CD4-positive, alpha-beta T cell treated with Interleukin-12 subunit alpha and Interleukin-12 subunit beta, for 1 hour (primary cell): ENCODE results near the gene CHSY3.

ENCODE experiments used
- DNase-seq: peaks from one replicate; pipeline ENCODE4 v3.0.0-alpha.2; 2020

The CHSY3 gene

GRCh38 chr5:129951039-129951438 lies 46.8 kb downstream of the CHSY3 start:
- no peak for DNase-seq

DNA sequence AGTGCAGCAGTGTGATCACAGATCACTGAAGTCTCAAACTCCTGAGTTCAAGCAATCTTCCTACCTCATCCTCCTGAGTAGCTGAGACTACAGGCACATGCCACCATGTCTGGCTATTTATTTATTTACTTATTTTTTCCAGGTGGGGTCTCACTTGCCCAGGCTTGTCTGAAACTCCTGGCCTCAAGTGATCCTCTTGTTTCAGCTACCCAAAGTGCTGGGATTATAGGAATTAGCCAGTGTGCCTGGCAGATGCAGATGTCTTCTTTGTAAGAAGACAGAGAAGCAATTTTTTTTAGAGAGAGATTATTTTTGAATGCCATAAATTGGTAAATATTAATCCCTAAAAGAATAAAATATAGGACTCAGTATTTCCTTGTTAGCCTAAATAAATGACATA lies 54.3 kb downstream of the CHSY3 start:
- no peak for DNase-seq

- DNase-seq: no peak
Measured at GRCh38 chr5:129960831-129961230, 56.6 kb downstream of the CHSY3 start.

- DNase-seq: no peak
Measured at GRCh38 chr5:129962506-129962905, 58.2 kb downstream of the CHSY3 start.

GRCh38 chr5:129963359-129963758 lies 59.1 kb downstream of the CHSY3 start:
- DNase-seq: no peak

GRCh38 chr5:129966071-129966470 lies 61.8 kb downstream of the CHSY3 start:
- DNase-seq: no peak

DNA sequence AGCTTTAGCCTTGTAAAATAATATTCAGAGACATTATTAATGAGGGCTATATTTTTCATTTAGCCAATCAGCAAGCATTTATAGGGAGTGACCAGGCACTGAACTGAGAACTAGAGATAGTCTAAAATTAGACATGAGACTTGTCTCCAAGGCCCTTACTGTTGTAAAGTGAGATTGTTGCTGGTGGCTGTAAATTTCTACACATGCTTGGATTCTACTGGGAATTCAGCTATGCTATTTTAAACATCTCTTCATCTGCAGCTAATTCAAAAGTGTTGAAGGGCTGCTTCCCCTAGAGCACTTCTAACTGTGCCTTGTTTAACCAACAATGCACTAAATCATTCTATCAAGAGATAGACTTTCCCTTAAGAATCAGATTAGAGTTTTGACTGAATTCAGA lies 67.4 kb downstream of the CHSY3 start:
- DNase-seq: no peak

DNA sequence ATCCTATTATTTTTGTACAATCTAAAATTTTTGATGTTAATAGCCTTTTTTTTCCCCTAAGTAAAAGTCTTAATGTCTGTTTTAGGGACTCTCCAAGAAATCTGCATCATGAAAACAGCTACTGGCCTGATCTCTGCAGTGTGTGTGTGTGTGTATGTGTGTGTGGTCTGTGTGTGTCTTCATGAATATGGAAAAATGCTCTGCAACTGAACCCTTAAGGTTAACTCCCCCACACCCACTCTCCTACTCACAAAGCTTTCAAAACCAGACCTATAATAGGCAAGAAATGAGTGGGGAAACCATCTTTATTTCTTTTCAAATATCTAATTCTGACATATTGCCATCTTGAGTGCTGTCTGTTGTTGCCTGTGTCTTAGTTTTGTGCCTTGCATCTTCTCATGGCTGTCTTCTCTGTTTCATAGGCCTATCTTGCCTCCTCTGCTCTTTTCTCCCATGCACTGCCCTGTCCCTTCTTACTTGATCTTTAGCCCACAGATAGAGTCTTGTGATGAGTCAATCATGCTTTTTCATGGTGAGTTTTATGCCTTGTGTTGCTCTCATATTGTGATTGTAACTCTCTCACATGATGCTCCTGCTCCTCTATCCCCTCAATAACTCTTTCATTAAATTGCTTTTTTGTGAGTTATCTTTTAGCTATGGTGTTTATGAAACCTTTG lies 68.3 kb downstream of the CHSY3 start:
- DNase-seq: no peak

- DNase-seq: no peak
Measured at GRCh38 chr5:129973716-129974426, 69.6 kb downstream of the CHSY3 start.

DNA sequence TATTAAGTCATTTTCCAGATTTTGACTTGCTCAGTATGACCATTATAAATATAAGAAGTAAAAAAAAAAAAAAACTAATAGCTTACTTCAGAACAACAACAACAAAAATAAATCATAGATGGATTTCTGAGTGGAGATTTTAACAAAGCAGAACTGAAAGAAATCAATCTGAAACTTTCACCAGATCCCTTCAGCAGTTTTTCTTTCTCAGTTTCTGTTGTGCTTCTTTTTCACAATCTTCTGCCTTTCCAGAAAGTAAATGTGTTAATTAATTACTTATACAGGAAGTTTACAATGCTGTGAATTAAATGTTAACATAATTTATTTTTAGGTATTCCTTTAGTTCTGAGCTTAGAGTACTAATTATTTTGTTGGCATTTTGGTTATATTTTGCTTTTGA lies 73.5 kb downstream of the CHSY3 start:
- DNase-seq: no peak

DNA sequence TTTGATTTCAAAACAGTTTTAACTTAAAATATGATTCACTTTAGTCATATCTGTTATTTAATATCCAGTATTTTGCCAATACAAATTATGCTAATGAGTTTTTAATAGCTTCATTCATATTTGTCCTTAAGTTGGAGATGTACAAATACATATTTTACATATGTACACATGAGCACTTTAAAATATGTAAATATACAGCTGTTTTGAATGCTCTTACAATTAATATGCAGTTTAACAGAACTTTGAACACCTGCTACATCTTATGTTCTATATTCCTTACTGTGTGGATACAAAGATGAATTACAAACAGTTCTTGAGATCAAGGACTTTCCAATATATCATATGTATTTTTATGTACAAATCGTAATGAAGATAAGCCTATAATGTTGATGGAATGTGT lies 74.0 kb downstream of the CHSY3 start:
- DNase-seq: no peak

GRCh38 chr5:129988453-129988852 lies 84.2 kb downstream of the CHSY3 start:
- DNase-seq: no peak

GRCh38 chr5:129991780-129992179 lies 87.5 kb downstream of the CHSY3 start:
- no peak for DNase-seq

- no peak for DNase-seq
Measured at GRCh38 chr5:129996896-129997295, 92.6 kb downstream of the CHSY3 start.

DNA sequence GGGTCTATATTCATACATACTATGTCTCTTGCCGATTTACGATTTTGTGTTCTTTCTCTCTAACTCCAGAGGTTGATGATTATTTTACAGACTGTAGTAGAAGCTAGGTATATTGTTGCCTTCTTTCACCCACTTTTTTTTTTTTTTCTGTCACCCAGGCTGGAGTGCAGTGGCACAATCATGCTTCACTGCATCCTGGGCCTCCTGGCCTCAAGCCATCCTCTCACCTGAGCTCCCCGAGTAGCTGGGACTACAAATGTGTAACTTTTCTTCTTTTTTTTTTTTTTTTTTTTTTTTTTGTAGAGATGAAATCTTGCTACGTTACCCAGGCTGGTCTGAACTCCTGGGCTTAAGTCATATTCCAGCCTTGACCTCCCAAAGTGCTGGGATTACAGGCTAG lies 96.2 kb downstream of the CHSY3 start:
- DNase-seq: no peak

- no peak for DNase-seq
Measured at GRCh38 chr5:130002183-130002582, 97.9 kb downstream of the CHSY3 start.

DNA sequence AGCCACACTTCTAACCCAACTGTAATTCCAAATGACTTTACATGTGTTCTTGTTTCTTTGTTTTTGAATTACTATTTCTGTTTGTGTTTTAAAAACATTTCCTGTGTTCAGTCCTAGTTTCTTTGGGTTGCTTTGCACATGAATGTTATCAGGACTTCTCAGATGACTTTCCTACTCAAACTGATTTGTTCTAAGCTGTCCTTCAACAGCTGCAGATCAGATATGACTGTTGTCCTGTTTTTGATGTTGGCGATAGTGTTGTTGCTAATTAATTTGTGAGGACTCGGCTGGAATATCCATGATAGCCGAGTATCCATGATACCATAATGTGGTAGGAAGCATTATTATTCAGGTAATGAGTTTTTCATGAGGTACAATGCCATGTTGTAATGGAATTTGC lies 98.6 kb downstream of the CHSY3 start:
- no peak for DNase-seq

- DNase-seq: no peak
Measured at GRCh38 chr5:130011986-130012385, 107.7 kb downstream of the CHSY3 start.

DNA sequence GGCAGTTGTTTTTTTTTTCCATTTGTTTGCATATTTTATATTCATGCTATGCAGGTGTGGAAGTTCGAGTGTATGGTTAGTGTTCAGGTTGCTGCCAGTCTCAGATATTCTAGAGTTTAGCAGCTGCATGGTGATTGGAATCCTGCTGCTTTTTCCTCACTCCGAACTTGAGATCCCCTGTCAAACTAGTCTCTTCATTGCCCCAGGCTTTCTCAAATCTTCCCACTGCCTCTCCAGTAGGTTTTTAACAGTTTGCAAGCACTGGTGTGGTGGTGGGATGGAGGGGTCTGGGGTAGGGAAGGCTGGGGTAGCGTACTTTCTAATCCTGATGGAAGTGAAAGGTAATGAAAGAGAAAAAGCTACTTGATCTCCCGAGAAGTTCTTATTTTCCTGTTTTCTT lies 112.9 kb downstream of the CHSY3 start:
- no peak for DNase-seq

GRCh38 chr5:130018641-130019040 lies 114.4 kb downstream of the CHSY3 start:
- no peak for DNase-seq

- DNase-seq: no peak
Measured at GRCh38 chr5:130021000-130021399, 116.7 kb downstream of the CHSY3 start.

DNA sequence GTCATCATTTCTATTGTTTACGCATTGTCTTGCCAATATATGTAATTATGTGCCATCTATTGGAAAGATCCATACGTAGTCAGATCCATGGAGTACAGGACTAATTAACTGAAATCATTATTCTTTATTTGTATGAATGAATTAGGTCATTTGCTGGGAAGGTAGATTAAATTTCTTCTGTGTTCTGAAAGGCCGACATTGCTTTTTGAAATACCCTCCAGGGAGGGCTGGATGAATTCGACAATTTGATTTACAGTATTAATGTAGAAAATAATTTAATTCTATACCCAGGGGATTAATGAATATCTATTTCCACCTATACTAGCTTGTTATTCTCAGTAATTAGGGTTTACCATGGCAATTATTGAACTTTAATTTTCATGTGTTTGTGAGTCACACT lies 117.6 kb downstream of the CHSY3 start:
- no peak for DNase-seq

- DNase-seq: no peak
Measured at GRCh38 chr5:130023604-130024003, 119.3 kb downstream of the CHSY3 start.

DNA sequence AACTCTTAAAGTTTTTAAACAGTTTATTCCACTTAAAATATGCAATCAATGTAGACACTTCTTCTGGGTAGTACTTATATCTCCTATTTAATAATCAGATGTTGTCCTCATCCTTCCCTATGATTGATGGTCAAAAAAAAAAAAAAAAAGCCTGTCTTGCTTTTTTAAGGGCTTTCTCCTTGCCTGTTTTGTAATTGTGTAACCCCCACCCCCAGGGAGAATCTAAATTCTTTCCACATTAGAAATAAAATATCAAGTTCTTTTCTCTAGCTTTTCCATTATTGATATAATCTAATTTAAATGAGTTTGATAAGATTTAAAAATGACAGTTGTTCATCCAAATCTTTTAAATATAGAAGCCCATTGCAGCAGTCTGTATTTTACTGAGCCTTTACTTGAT lies 119.7 kb downstream of the CHSY3 start:
- no peak for DNase-seq

DNA sequence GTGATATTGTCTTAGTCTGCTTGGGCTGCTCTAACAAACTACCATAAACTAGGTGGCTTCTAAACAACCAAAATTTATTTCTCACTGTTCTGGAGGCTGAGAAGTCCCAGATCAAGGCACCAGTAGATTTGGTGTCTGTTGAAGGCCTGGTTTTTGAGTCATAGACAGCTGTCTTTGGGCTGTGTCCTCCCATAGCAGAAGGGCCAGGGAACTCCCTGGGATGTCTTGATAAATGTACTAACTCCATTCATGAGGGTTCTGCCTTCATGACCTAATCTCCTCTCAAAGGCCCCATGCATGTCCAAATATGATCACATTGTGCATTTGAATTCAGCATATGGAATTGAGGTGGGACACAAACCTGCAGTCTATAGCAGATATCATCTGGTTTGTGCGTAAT lies 121.2 kb downstream of the CHSY3 start:
- DNase-seq: no peak
